GM18868 (cell line): ENCODE results near the gene UNC93A.
"Not testable (repeated sequence)": the region's sequence is repeated elsewhere in the genome, so short reads cannot be mapped to it uniquely, and the experiment has no call there.

Experiments
- ATAC-seq: cut with Tn5 transposase; IDR thresholded peaks from one replicate; pipeline ENCODE4 v1.9.1; 2021; ENCODE audit warnings: mild to moderate bottlenecking, moderate library complexity; ENCODE audit not compliant: unreplicated experiment

The UNC93A gene

DNA sequence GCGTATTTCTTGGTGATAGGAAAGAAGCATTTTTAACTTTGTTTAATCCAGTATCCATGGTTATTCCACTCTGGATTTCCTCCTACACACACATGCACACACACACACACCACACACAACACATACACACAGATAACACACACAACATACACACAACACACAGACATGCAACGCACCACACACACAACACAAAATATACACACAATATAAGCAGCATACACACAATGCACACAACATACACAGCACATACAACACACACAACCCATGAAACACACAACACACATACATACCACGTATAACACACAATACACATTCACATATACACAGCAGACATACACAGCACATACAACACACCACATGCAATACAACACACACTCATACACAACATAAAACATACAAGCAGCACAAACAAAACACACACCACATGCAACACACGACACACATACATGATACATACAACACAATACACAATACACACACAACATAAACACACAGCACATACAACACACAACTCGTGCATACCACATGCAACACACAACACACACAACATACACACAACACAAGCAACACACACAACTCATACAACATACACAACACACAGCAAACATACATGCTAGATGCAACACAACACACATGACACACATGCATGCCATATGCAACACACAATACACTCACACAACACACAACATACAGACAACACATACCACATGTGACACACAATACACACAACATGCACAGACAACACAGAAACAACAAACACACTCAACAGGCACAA lies 46.7 kb downstream of the UNC93A start:
- ATAC-seq, result no peak

DNA sequence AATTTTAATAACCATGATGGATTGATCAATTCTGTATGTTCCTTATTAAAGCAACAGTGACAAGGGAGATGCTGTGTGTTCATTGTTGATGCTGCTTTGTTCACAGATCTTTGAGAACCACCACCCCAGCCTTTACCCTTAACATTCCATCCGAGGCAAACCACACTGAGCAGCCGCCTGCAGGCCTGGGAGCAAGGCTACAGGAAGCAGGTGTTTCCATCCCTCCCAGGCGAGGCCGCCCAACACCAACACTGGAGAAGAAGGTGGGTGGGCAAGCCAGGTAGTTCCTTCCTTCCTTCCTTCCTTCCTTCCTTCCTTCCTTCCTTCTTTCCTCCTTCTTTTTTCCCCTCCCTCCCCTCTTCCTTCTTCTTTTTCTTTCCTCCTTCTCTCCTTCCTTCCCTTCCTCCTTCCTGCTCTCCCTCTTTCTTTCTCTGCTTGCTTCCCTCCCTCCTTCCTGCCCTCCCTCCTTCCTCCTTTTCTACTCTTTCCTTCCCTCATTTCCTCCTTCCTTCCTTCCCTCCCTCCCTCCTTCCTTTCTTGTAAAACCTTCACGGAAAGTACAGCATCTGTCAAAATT lies 47.5 kb downstream of the UNC93A start:
- ATAC-seq, result no peak

DNA sequence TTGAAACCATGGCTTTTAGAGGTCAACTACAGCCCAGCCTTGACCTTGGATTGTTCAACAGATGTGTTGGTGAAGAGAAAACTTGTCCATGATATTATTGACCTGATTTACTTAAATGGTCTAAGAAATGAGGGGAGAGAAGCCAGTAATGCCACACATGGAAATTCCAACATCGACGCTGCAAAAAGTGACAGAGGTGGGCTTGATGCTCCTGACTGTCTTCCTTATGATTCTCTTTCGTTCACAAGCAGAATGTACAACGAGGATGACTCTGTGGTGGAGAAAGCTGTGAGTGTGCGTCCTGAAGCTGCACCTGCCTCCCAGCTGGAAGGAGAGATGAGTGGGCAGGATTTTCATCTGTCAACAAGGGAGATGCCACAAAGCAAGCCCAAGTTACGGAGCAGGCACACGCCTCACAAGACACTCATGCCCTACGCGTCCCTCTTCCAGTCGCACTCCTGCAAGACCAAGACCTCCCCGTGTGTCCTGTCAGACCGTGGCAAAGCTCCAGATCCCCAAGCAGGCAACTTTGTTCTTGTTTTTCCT lies 50.0 kb downstream of the UNC93A start:
- no peak for ATAC-seq

DNA sequence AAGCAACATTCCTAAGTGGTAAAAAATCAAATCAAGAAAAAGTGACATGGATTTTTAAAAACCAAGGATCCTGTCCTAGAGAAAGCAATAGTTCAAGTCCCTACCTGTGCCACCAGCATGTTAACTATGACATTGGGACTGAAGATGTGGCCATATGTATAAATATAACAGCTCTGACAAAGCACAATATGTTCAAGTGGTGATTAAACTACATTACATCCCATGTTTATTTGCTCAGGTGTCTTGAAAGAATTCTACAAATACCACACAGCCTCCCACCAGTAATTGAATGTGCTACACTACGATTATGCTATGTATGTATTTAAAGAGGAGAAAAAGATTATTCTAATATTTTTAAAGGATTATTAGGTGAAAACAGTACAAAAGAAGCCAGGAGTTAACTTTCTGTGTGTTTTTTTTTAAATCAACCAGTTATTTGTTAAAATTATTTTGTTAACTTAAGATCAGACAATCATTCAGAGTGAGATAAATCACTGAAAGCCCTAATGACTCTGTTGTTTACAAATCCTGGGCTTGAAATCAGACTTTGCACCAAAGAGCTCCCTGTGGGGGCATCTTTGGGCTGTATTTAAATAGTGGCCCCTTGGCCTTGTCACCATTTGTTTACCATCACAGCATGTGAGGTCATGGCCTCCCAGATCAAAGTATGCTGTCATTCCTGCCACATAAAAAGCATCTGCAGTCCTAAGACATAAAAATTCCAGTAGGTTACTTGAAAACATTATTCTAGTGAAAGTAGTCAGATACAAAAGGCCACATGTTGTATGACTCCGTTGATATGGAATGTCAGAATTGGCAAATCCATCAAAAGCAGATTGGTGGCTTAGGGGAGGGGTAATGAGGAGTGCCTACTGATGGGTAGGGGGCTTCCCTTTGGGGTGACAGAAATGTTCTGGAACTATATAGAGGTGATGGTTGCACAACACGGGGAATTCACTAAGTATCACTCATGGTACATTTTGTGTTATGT lies 50.8 kb downstream of the UNC93A start:
- ATAC-seq, result no peak

DNA sequence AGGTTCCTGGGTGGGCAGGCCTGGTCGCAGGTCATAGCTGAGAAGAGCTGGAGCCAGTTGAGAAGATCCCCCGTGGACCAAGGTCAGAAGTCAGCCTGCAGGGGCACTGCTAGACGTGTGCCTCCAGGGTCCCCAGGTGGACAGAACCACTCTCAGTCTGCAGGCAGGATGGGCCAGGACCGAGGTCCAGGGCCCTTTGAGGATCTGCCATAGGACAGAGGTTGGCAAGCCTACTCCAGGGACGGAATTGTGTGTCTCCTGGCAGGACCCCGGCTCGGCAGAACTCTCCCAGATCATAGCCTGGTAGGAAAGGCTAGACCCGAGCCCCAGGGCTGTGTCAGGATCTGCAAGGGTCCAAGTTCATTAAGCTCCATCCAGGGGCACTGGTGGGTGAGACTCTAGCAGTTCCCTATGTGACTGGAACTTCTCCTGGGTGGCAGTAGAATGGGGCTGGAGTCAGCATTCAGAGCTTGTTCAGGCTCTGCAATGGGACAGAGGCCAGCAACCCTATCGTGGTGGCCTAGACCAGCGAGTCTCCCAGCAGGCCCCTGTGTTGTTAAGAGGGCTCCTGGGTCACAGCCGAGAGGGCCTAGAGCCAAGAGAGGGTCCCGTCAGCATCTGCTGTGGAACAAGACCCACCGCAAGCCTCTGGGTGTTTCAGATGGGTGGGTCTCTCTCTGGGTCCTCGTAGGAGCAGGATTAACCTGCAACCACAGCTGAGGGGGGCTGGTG lies 51.9 kb downstream of the UNC93A start:
- no peak for ATAC-seq

DNA sequence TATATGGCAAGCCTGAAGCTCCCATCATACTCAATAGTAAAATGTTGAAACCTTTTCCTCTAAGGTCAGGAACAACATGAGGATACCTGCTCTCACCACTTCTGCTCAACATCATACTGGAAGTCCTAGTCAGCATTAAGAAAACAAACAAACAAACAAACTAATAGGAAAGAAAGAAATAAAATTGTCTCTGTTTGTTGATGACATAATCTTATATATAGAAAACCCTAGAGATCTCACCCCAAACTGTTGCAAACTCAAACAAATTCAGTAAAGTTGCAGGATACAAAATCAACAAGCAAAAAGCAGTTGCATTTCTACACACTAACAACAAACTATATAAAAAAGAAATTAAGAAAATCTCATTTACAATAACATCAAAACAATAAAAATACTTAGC lies 54.2 kb downstream of the UNC93A start:
- ATAC-seq, result no peak

DNA sequence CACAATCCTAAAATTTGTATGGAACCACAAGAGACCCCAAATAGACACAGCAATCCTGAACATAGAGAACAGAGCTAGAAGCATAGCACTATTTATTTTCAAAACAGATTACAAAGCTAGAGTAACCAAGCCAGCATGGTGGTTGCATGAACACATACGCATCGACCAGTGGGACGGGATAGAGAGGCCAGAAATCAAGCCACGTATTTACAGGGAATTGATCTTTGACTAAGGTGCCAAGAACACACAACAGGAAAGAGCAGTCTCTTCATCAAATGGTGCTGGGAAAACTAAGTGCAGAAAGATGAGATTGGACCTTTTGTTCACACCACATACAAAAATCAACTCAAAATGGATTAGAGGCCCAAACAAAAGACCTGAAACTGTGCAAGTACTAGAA lies 54.8 kb downstream of the UNC93A start:
- no peak for ATAC-seq

DNA sequence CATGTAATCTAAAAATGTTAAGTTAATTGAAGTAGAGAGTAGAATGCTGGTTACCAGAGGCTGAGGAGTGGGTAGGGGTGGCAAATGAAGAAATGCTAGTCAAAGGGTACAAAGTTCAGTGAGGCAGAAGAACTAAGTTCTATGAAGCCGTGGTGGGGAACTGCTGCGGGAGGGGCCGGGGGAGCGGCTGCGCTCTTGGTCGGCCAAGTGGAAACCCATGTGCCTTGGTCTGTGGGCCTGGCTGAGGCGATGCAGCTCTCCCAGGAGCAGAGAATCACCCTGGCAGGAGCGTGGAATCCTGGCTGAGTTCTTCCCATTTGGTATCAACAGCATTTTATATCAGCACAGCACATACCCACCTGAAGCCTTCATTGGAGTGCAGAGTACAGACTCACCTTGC lies 56.1 kb downstream of the UNC93A start:
- ATAC-seq, result no peak

DNA sequence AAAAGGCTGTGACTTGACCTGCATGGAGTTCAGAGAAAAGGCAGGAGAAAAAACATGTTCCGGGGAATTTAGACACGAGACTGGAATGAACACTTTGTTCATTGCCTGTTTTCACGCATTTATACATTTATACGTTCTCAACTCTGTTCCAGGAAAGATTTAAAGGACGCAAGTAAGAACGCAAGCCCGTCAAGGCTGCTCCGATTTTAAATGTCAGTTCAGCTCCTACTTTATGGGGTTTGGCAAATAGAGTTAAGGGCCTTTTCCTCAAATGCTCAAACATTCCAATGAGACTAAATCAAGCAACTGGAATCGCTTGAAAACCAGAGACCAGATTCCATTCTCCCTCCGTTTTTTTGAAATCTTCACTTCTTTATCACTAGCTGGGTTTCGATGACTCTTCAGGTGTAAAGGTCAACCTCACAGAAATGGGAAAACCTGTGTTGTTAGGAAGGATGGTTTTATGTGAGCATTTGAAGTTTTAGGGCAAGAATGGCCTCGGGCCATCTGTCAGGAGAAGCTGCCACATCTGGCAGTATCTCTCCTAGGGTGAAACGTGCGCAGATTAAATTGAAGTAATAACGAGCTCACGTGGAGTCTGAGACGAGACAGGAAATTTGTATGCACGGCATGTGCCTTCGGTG lies 58.6 kb downstream of the UNC93A start:
- ATAC-seq, result no peak

DNA sequence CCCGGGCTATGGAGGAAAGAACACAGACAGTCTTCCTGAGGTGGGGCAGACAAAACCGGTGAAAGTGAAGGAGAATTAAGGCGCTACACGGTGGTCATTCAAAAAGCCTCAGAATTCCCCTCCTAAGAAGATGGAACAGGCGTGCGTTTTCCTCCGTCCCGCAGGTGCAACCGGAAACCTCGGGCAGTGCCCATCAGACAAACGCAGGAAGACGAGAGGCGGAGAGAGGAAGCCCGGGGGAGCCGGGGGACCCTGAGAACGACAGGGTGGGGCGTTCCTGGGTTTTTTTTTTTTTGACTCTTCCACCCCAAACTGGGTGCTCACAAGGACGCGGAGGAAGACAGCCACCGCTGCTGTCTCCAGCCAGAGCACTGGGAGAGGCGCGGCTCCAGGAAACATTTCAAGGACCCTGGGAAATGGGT lies 59.2 kb downstream of the UNC93A start:
- ATAC-seq, result no peak

DNA sequence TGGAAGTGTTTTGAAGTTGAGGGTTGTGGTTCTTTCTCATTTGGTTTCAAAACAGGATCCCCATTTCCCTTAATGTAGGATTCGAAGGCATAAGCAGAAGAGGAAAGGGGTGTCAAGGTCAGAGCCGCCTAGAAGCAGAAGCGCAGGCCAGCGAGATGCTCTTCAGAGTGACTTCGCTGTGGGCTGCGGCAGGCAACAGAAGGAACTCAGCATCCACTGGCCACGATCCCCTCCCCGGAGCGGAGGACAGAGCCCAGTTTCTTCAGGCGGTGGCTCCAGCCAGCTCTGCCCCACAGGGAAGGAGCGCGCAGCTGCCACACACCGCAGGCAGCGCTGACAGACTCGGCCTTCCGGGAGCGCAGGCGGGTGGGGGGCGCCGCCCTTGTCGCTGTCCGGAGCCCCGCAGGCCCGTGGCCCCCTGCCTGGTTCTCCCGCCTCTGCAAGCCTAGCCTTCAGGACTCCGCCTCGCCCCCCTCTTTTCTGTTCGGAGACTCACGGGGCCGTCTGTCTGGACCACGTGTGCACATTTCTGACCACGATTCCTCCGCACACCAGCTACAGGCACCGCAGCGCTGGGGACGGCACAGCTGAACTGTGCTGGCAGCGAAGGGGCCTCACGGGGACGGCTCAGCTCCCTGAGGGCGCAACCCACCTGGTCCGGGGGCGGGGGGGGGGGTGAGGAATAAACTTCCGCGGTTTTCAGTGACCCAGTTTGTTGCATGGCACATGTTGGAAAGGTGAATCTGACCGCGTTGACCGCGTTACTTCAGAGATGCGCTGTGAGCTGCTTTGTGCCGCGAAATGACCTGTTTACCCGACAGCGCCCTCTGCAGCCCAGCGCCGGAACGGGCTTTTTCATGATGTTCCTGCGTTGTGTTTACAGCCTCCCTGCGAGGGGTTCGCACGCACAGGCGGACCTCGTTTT lies 59.9 kb downstream of the UNC93A start:
- peak; percentile 81 for ATAC-seq

DNA sequence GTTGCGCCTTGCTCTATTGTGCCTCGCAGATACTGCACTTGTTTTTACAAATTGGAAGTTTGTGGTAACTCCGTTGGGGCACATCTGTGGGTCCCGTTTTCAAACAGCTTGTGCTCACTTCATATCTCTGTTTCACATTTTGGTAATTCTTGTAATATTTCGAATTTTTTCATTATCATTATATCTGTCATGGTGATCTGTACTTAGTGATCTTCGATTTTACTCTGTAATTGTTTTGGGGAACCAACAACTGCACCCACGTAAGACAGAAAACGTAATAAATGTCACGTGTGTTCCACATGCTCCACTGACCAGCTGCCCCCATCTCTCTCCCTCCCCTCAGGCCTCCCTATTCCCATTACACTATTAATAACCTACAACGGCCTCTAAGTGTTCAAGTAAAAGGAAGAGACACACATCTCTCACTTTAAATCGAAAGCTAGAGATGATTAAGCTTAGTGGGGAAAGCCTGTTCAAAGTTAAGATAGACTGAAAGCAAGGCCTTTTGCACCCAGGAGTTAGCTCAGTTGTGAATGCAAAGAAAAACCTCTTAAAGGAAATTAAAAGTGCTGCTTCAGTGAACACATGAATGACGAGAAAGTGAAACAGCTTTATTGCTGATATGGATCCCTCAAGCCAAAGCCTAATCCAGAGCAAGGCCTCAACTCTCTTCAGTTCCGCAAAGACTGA lies 60.7 kb downstream of the UNC93A start:
- ATAC-seq, result peak; percentile 11

DNA sequence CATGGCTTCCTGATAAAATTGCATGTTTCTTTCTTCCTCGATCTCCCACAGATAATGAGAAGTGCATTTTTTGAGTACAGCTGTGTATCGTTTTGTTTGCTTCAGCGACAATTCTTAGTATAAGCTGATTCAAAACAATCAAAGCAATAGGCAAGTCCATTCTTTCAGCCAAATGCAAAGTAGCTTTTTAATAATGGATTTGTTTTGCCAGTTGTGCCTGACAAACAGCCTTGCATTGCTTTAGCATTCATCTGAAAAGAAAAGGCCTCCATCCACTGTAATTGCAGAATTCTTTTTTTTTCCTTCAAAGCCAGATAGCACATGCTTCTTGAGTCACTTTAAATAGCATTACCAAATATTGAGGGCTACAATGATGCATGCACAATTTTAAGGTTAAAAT lies 65.8 kb downstream of the UNC93A start:
- no peak for ATAC-seq

DNA sequence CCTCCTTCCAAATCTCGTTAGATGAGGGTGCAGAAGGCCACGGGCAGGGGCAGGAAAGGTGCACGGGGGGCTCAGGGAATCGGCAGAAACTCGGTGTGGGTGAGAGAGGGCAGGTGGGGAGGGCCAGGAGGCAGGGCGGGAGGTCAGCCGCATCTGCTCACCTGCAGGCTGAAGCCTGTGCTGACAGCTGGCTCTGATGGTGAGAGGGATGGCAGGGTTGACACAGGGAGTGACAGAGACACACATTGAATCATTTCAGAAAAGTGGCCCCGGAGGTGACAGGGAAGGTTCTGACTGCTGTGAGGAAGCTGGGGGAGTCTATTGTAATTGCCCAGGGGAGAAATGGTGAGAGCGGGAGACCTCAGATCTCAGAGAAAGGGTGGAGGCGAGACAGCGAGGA lies 67.3 kb downstream of the UNC93A start:
- ATAC-seq, result not testable (repeated sequence)

DNA sequence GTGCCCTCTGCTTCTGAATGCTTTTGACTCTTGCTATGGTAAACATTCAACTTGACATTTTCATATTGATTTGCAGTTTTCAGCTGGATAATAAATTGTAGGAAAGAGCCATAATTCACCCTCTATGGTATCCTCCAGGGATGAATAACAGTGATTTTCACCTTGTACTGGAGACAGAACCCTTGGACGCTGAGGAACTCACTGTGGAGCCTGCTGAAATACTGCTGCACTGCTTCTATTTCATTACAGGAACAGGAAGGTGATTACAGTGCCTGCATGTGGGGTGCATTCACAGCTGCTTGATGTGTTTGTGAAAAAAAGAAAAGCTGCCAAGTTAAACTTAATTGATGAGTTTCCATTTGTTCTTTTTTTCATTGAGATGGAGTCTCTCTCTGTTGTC lies 70.1 kb downstream of the UNC93A start:
- ATAC-seq, result not testable (repeated sequence)
